Activated CD4-positive, alpha-beta T cell treated with anti-CD3 and anti-CD28 coated beads, Interleukin-2, amount 10 ng/mL, durations not matched to agents 24 days and 14 days (primary cell): ENCODE measurements around the gene PLEKHA4. TPM values are rescaled to one million over a fixed set of nuclear protein-coding genes. Genes with fewer than 3 reads are reported as not detected.

Experiments used
- DNase-seq: peaks from one replicate; pipeline ENCODE4 v3.0.0; 2022
- H3K27ac Mint-ChIP-seq: one replicate; pipeline ENCODE4 v1.8.0; 2022; ENCODE audit warnings: mild to moderate bottlenecking, mixed read lengths
- H3K27me3 Mint-ChIP-seq: one replicate; pipeline ENCODE4 v1.8.0; 2022; ENCODE audit warnings: mixed read lengths
- H3K36me3 Mint-ChIP-seq: one replicate; pipeline ENCODE4 v1.8.0; 2022; ENCODE audit warnings: low read depth, mild to moderate bottlenecking, mixed read lengths
- H3K4me1 Mint-ChIP-seq: one replicate; pipeline ENCODE4 v1.8.0; 2021; ENCODE audit warnings: mixed read lengths
- H3K4me3 Mint-ChIP-seq: one replicate; pipeline ENCODE4 v1.8.0; 2022; ENCODE audit warnings: mild to moderate bottlenecking, moderate library complexity, mixed read lengths
- H3K9me3 Mint-ChIP-seq: one replicate; pipeline ENCODE4 v1.8.0; 2021; ENCODE audit warnings: mixed read lengths
- intact Hi-C: fragments of 100-400 bp; cut with micrococcal nuclease; formaldehyde crosslinking; loops from one replicate; pipeline ENCODE4 v1.15.1; 2023
- total RNA-seq: library from RNA; stranded (reverse); gene quantifications from 2 replicates; pipeline ENCODE4 v1.2.3, GENCODE V29; 2022

Gene PLEKHA4
- total RNA-seq, 1 donor from 2014 or later = 1.9 TPM

DNA sequence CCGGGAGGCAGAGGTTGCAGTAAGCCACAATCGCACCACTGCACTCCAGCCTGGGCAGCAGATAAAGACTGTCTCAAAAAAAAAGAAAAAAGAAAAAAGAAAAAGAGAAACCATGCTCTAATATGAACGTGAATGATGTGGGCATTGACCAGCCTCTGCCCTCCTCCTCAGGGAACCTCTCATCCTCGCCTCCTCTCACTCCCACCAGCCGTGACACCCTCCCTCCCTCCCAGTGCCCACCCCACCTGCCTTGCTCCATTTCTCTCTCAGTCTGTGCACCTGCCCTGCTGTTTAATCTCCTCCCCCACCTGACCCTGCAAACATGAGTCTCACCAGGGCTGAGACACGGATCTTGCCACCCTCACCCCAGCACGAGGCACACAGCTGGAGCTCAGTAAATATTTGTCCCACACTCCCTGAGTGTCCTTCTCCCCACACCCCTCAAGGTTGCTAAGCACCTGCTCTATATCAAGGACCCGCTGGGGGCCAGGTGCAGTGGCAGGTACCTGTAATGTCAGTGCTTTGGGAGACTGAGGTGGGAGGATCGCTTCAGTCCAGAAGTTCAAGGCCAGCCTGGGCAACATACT lies 50.1 kb downstream of the PLEKHA4 start:
- Mint-ChIP-seq H3K27me3 (no peaks in the 10 kb centered on the region), H3K4me3 (no peak overlapping the region), H3K4me1 (peaks cover 11% of the 10 kb centered on the region), H3K36me3 (no peaks in the 10 kb centered on the region), H3K9me3 (no peaks in the 10 kb centered on the region), H3K27ac (no peak overlapping the region)
- intact Hi-C loops = no loop called here
- no peak for DNase-seq

DNA sequence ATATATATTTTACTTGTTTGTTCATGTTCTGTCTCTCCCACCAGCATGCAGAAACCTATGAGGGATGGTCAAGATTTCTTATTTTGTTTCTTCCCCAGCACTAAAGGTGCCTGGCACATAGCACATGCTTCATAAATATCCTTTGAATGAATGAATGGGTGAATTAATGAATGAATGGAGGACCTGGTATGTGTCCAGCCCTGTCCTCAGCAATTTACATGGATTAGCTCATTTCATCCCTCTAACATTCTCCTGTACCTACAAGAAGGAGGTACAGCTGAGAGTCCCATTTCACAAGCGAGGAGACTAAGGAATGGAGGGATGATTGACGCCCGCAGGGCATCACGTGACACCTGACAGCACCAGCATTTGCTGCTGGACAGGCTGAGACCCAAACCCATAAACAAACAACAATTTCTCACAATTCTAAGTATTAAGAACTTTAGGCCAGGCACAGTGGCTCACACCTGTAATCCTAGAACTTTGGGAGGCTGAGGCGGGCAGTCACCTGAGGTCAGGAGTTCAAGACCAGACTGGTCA lies 50.8 kb downstream of the PLEKHA4 start:
- intact Hi-C loops = no loop called here
- no peak for DNase-seq
- Mint-ChIP-seq H3K9me3 (no peaks in the 10 kb centered on the region), H3K27me3 (no peaks in the 10 kb centered on the region), H3K27ac (no peak overlapping the region), H3K4me1 (peaks cover 11% of the 10 kb centered on the region), H3K36me3 (no peaks in the 10 kb centered on the region), H3K4me3 (no peak overlapping the region)

DNA sequence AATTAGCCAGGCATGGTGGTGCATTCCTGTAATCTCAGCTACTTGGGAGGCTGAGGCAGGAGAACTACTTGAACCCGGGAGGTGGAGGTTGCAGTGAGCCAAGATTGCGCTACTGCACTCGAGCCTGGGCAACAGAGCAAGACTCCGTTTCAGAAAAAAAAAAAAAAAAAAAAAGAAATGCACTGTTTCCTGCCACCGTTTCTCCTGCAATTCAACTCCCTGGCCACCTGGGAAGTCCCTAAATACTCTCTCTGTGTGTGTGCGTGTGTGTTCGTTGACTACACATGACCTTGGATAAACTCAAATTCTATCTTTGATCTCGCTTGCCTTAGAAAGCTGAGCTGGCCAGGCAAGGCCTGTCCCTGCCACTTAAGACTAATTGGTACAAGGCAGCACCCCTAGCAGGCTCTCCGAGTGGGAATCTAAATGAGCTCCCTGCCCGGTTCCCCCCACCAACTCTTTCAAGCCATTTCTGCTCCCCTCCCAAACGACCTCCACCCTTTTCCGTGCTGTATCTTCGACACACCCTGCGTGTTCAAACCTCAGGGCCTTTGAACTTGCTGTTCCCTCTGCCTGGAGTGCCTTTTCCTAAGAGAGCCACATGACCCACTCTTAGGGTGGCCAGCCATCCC lies 52.4 kb downstream of the PLEKHA4 start:
- peak; percentile 79 for DNase-seq
- H3K9me3 Mint-ChIP-seq = no peaks in the 10 kb centered on the region
- H3K27ac Mint-ChIP-seq = peak overlapping the region; percentile 12
- peaks cover 17% of the 10 kb centered on the region for H3K4me1 Mint-ChIP-seq
- H3K4me3 Mint-ChIP-seq = no peak overlapping the region
- H3K27me3 Mint-ChIP-seq = no peaks in the 10 kb centered on the region
- H3K36me3 Mint-ChIP-seq = no peaks in the 10 kb centered on the region
- intact Hi-C loops = no loop called here

DNA sequence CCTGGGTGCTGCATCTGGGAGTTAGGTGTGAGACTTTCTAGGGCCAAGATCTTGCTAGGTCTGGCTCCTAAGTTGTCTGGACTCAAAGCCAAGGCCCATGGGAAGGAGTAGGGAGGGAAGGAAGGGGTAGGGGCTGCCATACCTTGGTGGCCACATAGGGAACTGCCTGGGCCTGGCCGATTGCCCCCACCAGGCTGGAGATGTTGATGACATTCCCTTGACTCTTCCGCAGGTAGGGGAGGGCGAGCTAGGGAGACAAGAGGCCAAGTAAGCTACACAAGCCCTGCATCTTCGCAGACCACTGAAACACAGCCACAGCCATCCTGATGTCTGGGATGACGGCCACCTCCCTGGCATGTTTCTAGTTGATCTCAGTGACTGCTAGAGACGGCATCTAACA lies 53.5 kb downstream of the PLEKHA4 start:
- peaks cover 20% of the 10 kb centered on the region for H3K4me1 Mint-ChIP-seq
- intact Hi-C loops = no loop called here
- no peak for DNase-seq
- H3K9me3 Mint-ChIP-seq = no peaks in the 10 kb centered on the region
- no peak overlapping the region for H3K27ac Mint-ChIP-seq
- H3K27me3 Mint-ChIP-seq = no peaks in the 10 kb centered on the region
- no peak overlapping the region for H3K4me3 Mint-ChIP-seq
- no peaks in the 10 kb centered on the region for H3K36me3 Mint-ChIP-seq

DNA sequence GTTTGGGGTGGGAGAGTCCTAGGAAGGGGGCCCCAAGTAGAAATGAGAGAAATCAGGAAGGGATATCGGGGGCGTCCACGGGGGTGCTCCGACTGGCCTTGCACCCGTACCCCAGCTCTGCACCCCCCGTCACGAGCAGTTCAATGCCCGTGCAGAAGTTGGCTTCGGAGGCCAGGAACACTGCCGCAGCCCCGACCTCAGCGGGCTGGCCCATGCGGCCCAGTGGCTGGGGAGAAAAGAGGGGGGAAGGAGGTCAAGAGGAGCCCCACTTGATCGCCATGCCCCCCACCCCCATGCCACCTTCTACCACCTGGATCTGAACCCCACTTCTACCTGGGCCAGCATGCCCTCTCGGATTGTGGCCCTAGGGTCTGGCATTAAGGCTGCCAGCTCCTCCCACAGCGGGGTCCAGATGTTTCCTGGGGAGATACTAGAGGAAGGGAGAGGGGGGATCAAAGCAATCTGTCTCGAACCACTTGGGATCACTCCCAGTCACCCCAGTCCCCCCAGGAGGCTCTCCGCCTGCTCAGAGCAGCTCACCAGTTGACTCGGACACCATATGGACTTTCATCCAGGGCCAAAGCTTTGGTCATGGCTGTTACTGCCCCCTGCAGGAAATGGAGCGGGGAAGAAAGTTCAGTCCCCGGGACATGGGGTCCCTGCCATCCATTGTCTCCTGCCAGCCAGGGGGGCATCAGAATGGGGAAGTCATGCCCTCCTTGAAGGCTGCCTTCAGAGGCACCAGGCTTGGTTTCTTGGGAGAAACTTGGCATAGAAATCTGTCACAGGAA lies 55.1 kb downstream of the PLEKHA4 start:
- DNase-seq = no peak
- no peak overlapping the region for H3K27ac Mint-ChIP-seq
- no peaks in the 10 kb centered on the region for H3K27me3 Mint-ChIP-seq
- no peaks in the 10 kb centered on the region for H3K36me3 Mint-ChIP-seq
- H3K4me1 Mint-ChIP-seq = peaks cover 30% of the 10 kb centered on the region
- intact Hi-C loops = no loop called here
- no peaks in the 10 kb centered on the region for H3K9me3 Mint-ChIP-seq
- no peak overlapping the region for H3K4me3 Mint-ChIP-seq

DNA sequence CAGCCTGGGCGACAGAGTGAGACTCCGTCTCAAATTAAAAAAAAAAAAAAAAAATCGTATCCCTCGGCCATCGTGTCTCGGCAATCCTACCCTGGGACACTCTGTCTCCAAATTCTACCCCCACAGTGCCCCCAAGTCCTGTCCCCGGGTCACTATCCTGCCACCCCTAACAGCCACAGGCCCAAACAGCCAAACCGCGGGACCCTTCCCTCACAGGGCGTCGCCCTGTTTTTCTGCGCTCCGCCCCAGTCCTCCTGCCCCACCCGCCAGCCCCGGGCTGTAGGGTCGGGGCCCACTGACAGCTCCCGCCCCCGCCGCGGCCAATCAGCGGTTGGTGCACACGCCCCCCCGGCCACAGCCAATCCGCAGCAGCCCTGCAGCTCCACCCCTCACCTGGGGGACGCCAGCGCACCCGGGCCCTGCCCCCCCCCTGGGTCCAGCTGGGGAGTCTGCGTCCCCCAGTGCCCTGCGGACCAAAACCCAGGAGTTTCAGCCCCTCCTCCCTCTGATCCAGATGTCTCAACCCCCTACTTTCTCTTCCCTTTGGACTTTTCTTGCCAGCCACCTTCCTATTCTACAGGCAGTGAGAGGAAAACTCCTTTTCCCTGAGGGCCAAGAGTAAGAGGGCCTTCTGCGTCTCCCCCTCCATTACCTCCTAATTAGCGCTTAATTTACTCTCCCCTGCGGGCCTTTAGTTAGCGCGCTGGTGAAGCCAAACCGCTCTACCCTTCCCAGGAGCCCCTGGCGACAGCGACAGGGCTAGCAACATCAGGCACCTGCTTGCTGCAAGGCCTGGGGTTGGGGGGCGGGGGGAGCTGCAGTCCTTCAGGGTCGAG lies 56.1 kb downstream of the PLEKHA4 start:
- DNase-seq = peak; percentile 89
- intact Hi-C loops = no loop called here
- peak overlapping the region; percentile 63 for H3K27ac Mint-ChIP-seq
- H3K36me3 Mint-ChIP-seq = peaks cover 6% of the 10 kb centered on the region
- no peaks in the 10 kb centered on the region for H3K27me3 Mint-ChIP-seq
- no peaks in the 10 kb centered on the region for H3K9me3 Mint-ChIP-seq
- H3K4me1 Mint-ChIP-seq = peaks cover 38% of the 10 kb centered on the region
- peak overlapping the region; percentile 83 for H3K4me3 Mint-ChIP-seq

DNA sequence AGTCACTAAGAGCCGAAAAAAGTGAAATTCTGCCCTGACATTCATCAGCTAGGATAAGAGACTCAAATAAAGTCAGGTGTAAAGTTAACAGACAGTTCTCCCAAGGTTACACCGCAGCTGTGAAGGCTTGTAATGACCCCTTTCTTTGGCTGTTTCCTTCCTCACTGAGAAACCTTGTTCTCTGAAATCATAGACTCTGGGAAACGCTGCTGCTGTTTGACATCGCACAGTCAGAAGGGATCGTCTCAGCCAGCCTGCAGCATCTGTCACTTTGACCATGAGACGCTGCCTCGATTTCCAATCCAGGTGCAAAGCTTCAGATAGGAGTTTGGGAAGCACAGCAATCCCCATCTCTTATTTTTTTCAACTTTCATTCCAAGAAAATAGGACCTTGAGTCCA lies 58.3 kb downstream of the PLEKHA4 start:
- Mint-ChIP-seq H3K9me3 (no peaks in the 10 kb centered on the region), H3K27ac (peak overlapping the region; percentile 90), H3K27me3 (no peaks in the 10 kb centered on the region), H3K4me3 (peak overlapping the region; percentile 92), H3K4me1 (peaks cover 29% of the 10 kb centered on the region), H3K36me3 (peaks cover 9% of the 10 kb centered on the region)
- peak; percentile 60 for DNase-seq
- intact Hi-C loops = loop anchor here (2.0 kb wide), 1 partner anchor 15 kb away; no protein-coding TSS in a partner anchor

DNA sequence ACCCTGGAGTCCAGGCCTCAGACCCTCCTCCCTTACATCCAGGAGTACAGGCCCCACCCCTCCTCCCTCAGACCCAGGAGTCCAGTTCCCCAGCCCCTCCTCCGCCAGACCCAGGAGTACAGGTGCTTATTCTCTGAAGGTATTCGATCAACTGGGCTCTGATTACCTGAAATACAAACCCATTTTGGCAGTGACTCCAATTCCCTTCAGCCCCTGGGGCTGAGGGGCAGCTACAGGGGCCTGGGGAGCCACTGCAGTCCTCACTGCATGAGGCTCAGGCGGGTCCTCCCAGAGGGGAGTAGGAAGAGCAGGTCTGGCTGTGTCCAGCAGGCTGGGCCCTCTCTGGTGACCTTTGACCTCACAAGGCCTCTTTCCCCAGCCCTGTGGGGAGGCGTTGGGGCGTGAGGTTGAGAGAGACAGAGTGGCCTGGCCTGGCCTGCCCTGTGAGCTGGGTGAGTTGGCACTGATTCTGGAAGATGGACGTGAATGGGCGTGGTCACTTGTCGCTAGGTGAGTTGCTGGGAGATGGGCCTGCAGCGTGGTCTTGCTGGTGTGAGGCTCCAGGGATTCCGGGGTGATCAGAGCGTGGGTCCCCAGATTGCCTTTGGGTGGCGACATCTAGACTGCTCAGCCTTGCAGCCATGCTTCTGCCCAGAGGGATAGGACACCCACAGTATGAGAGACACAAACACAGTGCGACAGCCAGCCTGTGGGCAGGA lies 60.7 kb downstream of the PLEKHA4 start:
- H3K27me3 Mint-ChIP-seq = no peaks in the 10 kb centered on the region
- peaks cover 28% of the 10 kb centered on the region for H3K4me1 Mint-ChIP-seq
- peak overlapping the region; percentile 39 for H3K27ac Mint-ChIP-seq
- peak; percentile 59 for DNase-seq
- intact Hi-C loops = no loop called here
- peaks cover 12% of the 10 kb centered on the region for H3K36me3 Mint-ChIP-seq
- no peaks in the 10 kb centered on the region for H3K9me3 Mint-ChIP-seq
- H3K4me3 Mint-ChIP-seq = peak overlapping the region; percentile 6

DNA sequence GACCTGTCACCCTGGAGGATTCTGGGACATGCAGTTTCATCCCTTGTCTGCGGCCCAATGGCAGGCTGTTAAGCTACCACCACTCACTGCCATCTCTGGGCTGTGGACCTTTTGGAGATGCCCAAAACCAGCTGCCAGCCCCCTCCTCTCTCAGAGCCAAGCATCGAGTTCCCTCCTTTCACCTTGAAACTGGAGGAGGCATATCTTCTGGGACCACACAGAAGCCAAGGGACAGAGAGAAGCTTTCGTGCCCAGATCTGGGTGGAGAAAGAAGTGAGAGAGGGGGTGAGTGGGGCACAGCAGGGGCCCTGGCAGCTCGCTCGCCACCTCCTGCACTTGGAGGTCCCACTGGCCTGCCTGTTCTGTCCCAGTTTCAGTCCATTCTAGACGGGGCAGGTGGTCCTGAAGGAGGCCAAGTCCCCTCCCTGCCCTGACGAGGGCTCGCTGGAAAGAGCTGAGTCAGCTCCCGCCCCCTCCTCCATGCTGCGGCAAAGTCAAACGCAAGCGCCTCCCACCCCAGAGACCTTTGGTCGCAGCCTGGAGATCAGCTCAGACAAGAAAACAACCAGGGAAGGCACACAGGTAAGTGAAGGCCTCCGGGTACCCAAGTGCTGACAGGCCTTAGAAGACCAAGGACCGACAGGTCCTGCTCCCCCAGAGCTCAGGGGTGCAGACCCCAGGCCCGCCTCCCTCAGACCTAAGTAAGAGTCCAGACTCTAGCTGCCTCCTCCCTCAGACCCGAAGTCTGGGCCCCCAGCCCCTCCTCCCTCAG lies 61.4 kb downstream of the PLEKHA4 start:
- peaks cover 12% of the 10 kb centered on the region for H3K36me3 Mint-ChIP-seq
- H3K27me3 Mint-ChIP-seq = no peaks in the 10 kb centered on the region
- H3K4me3 Mint-ChIP-seq = no peak overlapping the region
- H3K27ac Mint-ChIP-seq = no peak overlapping the region
- intact Hi-C loops = no loop called here
- H3K9me3 Mint-ChIP-seq = no peaks in the 10 kb centered on the region
- no peak for DNase-seq
- H3K4me1 Mint-ChIP-seq = peaks cover 23% of the 10 kb centered on the region

DNA sequence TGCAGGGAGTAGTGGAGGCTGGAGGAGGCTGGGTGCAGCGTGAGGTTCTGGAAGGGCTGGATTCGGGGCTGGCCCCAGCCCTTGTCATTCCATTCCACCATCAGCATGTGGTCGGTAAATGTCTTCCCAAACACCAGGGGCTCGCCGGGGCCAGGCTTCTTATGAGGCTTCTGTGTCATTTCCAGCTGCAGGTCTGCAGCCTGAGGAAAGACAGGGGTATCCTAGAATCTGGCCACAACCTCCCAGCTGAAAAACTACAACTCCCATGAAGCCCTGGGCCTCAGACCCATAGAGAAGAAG lies 61.9 kb downstream of the PLEKHA4 start:
- H3K27me3 Mint-ChIP-seq = no peaks in the 10 kb centered on the region
- peaks cover 23% of the 10 kb centered on the region for H3K4me1 Mint-ChIP-seq
- intact Hi-C loops = no loop called here
- H3K9me3 Mint-ChIP-seq = no peaks in the 10 kb centered on the region
- peak; percentile 88 for DNase-seq
- H3K4me3 Mint-ChIP-seq = no peak overlapping the region
- no peak overlapping the region for H3K27ac Mint-ChIP-seq
- peaks cover 12% of the 10 kb centered on the region for H3K36me3 Mint-ChIP-seq

DNA sequence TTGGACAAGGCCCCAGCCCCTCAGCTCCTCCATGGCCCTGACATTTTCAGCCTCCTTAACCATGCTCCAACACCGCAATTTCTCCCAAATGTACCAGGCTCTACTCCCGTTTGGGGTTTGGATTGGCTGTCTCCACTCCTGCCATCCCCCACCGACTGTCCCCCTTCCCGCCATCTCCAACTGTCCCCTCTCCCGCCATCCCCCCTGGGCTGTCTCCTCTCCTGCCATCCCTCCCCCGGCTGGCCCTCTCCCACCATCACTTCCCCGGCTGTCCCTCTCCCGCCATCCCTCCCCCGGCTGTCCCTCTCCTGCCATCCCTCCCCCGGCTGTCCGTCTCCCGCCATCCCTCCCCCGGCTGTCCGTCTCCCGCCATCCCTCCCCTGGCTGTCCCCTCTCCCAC lies 63.0 kb downstream of the PLEKHA4 start:
- Mint-ChIP-seq H3K27ac (peak overlapping the region; percentile 56), H3K4me1 (peaks cover 23% of the 10 kb centered on the region), H3K36me3 (peaks cover 12% of the 10 kb centered on the region), H3K27me3 (no peaks in the 10 kb centered on the region), H3K9me3 (no peaks in the 10 kb centered on the region), H3K4me3 (no peak overlapping the region)
- no peak for DNase-seq
- intact Hi-C loops = no loop called here

DNA sequence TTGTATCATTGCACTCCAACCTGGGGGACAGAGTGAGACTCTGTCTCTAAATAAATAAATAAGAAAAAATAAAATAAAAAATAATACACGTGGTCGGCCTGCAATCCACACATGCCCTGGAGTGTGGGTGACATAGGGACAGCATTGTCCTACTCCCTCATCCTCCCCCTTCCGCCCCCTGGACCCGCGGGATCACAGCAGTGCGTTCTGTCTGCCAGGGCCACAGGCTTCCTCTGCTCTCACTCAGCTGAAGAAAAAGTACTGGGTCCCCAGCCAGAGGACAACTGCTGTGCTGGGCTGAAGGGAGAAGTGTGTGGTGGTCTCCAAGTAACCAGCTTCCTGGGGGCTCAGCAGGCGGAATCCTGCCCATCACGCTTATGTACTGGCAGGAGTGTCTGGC lies 63.9 kb downstream of the PLEKHA4 start:
- Mint-ChIP-seq H3K27ac (no peak overlapping the region), H3K27me3 (no peaks in the 10 kb centered on the region)
- intact Hi-C loops = no loop called here

DNA sequence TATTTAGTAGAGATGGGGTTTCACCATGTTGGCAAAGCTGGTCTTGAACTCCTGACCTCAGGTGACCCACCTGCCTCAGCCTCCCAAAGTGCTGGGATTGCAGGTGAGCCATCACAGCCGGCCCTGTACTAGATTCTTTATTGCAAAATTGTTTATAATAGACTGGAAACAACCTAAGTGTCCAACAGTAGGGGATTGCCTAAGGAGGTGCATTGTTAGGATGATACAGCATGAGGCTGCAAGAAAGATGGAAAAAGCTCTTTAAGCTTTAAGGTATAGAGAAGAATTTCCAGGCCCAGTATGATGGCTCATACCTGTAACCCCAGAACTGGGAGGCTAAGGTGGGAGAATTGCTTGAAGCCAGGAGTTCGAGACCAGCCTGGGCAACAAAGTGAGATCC lies 65.8 kb downstream of the PLEKHA4 start:
- Mint-ChIP-seq H3K4me3 (no peak overlapping the region), H3K36me3 (peaks cover 9% of the 10 kb centered on the region), H3K27ac (no peak overlapping the region), H3K9me3 (no peaks in the 10 kb centered on the region), H3K4me1 (peaks cover 3% of the 10 kb centered on the region), H3K27me3 (no peaks in the 10 kb centered on the region)
- intact Hi-C loops = no loop called here
- DNase-seq = no peak

More for the DNA sequence above, 63.9 kb downstream of the PLEKHA4 start:
- no peak overlapping the region for H3K4me3 Mint-ChIP-seq
- no peaks in the 10 kb centered on the region for H3K9me3 Mint-ChIP-seq
- peaks cover 15% of the 10 kb centered on the region for H3K4me1 Mint-ChIP-seq
- no peak for DNase-seq
- H3K36me3 Mint-ChIP-seq = peaks cover 14% of the 10 kb centered on the region
